GM18909 (cell line): ENCODE results near the gene ZNF432.
A peak's percentile ranks its signal among the peaks of the same experiment; 100 is the strongest.
"Not testable (repeated sequence)": the region's sequence is repeated elsewhere in the genome, so short reads cannot be mapped to it uniquely, and the experiment has no call there.

Experiments used
- ATAC-seq: cut with Tn5 transposase; IDR thresholded peaks from one replicate; pipeline ENCODE4 v1.9.1; 2021; ENCODE audit warnings: mild to moderate bottlenecking; ENCODE audit not compliant: unreplicated experiment, poor library complexity

ZNF432 gene

DNA sequence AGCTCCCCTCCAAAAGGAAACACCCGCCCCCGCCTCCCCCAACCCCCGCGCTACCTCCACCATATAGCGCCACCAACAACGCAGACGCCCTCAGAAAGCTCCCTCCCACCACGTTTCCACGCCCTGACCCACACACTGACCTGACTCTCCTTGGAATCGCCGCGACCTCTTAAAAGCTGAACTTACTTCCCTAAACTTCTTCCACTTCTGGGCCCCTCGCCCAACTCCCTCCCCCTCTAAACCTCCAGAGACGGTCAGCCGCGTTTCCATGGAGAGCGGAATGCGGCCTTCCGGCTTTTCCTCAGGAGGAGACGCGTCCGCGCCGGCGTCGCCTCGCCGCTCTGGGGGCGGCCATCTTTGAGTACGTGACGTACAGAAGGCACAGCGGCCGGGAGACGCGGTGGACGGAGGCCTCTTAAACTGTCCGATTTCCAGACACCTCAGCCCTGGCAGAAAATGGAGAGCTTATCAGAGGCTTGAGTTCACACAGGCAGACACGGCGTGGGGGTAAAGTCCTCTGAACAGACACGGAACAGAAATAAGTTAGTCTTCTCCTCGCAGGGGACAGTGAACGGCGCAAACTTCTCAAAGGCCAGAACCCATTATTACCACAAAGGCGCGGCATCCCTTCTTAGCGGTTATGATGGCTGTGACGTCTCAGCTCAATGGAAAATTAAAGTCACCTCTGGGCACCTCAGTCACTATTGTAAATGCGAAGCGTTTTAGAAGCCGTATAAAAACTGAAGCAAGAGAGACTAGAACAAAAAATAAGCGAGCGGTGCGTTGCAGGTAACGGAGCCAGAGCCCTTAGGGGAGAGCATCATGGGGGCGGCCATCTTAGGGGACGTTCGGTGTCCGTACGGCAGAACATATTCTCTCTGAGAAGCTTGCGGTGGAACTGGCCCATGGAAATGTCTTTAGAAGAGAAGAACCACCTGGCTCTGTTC lies at the start of gene ZNF432:
TSS of gene ZNF432 (minus strand) at position 284 of the 947 bp plus-strand sequence. CDS start 1,970 bp downstream, outside the sequence.
- ATAC-seq = peak; percentile 91

DNA sequence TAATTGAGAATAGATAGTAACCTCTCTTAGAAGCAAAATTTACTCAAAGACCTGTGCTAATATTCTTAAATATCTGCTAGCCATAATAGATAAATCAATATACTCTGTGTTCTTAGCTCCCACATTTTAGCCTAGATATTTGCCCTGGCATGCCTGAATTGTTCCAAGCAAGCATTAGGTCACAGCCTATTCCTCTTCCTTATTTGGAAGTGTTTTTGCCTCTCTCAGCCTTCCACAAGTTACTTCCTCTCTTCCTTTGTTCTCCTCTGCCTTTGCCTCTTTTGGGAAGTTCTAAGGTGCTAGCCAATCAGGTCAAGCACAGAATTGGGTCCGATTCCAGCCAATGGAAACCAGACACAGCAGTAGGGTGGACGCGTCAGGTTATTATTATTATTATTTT lies 47.8 kb upstream of the ZNF432 start:
- ATAC-seq = not testable (repeated sequence)

DNA sequence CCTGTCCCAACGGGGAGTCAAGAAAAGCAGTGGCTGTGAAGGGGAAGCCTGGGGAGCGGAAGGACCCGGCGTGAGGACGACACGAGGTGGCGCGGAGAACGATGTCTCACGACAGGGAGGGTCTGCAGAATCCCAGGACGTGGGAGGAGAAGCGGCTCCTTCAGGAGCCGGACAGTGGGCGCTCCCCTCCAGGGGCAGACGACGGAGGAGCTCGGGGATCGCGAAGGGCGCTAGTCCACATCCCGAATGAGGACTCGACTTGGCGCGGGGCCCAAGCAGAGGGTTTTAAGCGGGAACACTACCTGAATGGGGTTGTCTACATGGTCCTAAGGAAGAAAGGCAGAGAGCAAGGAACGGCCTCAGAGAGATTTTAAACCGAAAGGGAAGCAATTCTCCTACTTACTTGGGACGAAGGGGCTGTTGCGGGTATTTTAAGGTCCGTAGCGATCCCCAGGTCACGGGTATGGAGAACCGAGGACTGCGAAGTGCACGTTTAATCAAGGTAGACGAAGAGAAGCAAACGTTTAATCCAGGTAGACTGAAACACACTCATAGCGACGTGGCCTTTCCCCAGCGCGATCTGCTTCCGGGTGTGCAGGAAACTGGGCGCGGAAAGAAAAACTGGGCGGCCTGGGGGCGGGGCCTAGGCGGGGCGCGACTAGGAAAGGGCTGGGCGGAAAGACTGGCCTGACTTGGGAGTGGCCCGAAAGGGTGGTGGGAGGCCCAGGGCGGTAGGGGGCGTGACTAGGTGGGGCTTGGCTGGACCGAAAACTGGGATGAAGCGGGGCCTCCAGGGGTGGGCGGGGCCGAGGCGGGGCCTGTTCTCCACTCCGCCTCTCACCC lies 46.8 kb upstream of the ZNF432 start, which contains the start of gene ZNF841:
TSS of gene ZNF841 (minus strand) at position 594 of the 843 bp plus-strand sequence. CDS start 10,964 bp downstream, outside the sequence.
- peak; percentile 93 for ATAC-seq

DNA sequence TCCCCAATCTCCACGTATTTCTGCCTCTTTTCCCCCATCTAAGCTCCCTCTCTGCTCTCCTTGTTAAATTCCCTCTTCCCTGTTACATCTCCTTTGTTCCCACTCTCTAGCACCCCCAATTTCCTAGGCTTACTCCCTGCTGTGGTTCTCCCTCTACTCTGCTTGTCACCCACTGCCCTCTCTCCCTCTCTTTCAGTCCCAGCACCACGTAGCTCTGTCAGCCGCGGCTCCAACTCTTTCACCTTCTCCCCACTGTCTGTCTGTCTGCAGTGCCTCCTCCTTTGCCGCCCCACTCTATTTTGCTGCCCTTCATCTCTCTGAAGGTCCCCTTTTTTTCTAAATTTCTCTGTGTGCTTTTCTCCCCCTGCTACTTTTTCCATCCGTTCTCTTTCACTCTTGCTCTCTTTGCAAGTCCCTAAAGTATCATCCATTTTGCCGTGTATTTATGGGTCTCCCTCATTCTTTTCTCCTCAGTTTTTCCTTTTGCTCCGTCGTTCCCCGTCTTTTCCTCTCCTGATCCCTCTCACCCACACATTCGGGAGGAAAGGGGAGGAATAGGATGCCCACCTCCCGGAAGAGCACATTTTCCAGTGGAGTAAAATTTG lies 46.0 kb upstream of the ZNF432 start:
- ATAC-seq = no peak

DNA sequence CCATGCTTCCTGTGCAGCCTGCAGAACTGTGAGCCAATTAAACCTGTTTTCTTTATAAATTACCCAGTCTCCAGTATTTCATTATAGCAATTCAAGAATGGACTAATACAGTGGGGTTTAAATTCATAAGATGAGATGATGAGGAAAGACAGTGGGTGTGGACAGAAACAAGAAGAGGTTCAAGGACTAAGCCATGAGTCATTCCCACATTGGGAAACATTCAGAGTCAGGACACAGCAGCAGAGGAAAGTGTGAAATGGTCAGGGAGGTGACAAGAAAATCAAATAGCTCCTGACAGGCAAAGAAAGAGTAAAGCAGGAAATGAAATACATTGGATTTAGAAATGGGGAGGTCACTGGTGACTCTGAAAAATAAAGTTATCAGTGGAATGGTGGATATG lies 37.8 kb upstream of the ZNF432 start:
- ATAC-seq = no peak

DNA sequence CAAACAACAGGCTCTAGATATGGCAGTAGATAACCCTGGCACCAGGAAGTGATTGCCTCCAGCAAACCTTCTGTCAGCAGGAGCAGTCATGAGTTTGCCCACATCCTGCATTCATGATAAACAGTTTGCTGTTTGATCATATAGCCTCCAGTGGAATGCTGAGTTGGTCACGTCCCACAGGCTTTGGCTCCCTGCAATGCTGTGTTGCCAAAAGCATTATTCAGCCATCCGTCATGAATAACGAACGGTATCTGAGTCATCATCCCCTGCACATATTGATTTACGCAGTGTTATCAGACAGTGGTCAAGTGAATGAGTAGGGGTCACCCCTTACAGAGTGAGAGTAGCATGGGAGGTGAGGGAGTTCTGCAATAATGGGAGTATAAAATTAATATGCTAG lies 21.9 kb upstream of the ZNF432 start:
- no peak for ATAC-seq

DNA sequence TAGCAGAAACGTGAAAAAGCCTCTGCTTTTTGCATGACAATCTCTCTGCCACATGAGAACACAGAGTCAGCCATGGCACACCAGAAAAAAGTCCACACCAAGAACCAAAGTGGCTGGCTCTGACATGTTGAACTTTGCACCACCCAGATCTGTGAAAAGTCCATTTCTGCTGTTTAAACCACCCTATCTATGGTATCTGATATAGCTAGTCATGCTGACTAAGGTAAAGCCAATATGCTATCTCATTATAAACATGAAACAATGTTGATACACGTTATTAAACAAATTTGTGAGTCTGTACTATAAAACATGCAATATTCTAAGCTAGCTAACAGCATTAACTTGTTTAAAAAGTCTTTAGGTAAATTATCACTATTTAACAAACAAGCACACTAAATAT lies 21.0 kb upstream of the ZNF432 start:
- ATAC-seq = no peak

DNA sequence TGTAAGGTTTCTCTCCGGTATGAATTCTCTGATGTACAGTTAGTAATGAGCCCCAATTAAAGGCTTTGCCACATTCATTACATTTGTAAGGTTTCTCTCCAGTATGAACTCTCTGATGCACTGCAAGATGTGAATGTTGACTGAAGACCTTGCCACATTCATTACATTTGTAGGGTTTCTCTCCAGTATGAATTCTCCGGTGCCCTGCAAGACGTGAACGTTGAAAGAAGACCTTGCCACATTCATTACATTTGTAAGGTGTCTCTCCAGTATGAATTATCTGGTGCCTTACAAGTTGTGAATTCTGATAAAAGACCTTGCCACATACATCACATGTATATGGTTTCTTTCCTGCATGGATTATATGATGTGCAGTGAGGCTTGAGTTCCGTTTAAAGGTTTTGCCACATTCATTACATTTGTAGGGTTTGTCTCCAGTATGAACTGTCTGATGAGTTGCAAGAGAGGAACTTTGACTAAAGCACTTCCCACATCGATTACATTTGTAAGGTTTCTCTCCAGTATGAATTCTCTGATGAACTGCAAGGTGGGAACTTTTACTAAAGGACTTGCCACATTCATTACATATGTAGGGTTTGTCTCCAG lies 17.7 kb upstream of the ZNF432 start:
- no peak for ATAC-seq

DNA sequence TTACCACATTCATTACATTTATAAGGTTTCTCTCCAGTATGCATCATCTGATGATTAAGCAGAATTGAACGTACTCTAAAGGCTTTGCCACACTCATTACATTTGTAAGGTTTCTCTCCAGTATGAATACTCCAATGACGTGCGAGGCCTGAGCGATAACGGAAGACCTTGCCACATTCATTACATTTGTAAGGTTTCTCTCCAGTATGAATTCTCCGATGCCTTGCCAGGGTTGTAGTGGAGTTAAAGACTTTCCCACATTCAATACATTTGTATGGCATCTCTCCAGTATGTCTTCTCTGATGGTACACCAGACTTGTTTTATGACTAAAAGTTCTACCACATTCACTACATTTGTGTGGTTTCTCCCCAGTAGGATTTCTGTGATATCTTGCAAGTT lies 16.8 kb upstream of the ZNF432 start:
- ATAC-seq = no peak

DNA sequence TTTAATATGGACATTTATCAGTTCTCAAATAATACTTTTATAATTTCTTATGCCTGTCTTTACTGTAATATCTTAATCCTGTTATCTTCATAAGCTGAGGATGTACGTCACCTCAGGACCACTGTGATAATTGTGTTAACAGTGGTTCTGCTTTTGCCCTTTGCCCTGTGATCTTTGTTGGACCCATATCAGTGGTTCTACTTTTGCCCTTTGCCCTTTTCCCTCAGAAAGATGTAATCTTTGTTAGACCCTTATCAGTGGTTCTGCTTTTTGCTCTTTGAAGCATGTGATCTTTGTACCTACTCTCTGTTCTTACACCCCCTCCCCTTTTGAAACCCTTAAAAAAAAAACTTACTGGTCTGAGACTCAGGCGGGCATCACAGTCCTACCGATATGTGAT lies 7.8 kb upstream of the ZNF432 start:
- ATAC-seq = not testable (repeated sequence)

DNA sequence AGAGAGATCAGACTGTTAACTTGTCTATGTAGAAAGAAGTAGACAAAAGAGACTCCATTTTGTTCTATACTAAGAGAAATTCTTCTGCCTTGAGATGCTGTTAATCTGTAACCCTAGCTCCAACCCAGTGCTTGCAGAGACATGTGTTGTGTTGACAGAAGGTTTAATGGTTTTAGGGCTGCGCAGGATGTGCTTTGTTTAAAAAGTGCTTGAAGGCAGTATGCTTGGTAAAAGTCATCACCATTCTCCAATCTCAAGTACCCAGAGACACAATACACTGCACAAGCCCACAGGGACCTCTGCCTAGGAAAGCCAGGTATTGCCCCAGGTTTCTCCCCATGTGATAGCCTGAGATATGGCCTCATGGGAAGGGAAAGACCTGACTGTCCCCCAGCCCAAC lies 3.1 kb upstream of the ZNF432 start:
- not testable (repeated sequence) for ATAC-seq

DNA sequence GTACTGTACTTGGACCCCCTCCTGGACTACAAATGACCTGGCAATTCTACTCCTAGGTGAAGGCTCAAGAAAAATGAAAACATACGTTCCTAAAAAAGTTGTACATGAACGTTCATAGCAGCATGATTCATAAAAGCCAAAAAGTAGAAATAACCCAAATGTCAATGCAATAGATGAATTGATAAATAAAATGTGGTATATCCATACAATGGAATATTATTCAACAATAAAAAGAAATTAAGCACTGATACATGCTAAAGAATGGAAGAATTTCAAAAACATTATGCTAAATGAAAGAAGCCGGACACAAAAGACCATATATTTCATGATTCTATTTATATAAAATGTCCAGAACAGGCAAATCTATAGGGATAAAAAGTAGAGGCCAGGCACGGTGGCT lies 9.5 kb downstream of the ZNF432 start:
- no peak for ATAC-seq

DNA sequence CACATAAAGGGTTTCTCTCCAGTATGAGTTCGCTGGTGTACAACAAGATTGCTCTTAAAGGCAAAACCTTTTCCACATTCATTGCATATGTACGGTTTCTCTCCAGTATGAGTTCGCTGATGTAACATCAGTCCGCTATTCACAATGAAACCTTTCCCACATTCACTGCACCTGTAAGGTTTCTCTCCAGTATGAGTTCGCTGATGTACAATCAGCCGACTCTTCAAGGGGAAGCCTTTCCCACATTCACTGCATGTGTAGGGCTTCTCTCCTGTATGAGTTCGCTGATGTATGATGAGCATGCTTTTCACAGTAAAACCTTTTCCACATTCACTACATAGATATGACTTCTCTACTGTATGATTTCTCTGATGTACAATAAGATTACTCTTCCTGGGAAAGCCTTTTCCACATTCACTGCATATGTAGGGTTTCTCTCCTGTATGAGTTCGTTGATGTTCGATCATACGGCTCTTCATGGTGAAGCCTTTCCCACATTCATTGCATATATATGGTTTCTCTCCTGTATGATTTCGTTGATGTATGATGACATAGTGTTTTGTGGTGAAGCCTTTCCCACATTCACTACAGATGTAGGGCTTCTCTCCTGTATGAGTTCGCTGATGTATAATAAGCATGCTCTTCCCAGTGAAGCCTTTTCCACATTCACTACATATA lies 14.4 kb downstream of the ZNF432 start:
- ATAC-seq = no peak

DNA sequence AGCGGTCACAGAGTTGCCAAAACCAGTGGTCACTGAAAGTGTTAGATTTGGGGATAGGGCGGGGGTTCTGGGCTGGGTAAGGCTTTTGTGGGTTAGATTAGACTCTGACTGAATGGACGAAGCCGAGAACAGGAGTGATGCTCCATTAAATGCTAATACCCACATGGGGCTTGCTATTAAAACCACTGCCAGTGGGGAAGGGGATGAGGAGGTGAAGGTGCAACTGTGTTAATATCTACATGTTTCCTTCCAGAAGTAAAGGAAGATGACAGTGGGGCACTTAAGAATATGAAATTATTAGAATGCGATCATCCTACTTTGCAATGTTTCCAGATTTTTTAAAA lies 19.9 kb downstream of the ZNF432 start:
- peak; percentile 30 for ATAC-seq

DNA sequence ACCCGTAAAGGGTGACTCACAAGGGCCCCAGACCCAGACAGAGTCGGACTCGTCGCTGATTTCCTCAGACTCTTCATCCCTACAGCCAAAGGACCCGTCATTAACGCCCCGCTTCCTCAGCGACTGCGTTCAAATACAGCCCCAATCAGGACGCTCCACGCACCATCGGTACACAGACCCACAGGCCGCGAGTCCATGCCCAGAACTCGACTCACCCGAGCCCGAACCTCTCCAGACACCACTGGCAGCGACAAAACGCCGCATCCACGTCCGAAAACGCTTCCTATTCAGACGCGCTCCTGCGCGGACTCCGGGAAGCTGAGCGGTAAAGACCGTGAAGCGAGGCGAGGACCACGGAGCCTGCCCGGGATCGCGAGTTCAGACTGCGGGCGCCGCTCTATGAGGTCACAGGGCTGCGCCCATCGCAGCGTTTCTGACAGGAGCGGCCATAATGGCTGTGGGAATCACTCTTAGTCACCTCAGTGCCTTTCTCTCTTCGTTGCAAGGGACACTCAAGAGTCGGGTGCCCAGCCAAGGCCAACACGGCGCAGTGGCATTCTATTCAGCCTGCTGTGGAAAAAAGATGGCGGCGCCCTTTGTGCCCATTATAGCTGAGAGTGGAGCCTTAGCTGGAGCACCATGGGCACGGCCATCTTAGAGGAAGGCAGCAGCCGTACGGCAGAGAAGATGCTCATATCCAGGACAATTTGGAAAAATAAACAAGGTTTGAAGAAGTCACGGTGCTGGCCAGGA lies 20.4 kb downstream of the ZNF432 start, which contains the start of gene ZNF614:
TSS of gene ZNF614 (minus strand) at position 353 of the 753 bp plus-strand sequence. CDS start 2,634 bp downstream, outside the sequence.
- peak; percentile 85 for ATAC-seq

DNA sequence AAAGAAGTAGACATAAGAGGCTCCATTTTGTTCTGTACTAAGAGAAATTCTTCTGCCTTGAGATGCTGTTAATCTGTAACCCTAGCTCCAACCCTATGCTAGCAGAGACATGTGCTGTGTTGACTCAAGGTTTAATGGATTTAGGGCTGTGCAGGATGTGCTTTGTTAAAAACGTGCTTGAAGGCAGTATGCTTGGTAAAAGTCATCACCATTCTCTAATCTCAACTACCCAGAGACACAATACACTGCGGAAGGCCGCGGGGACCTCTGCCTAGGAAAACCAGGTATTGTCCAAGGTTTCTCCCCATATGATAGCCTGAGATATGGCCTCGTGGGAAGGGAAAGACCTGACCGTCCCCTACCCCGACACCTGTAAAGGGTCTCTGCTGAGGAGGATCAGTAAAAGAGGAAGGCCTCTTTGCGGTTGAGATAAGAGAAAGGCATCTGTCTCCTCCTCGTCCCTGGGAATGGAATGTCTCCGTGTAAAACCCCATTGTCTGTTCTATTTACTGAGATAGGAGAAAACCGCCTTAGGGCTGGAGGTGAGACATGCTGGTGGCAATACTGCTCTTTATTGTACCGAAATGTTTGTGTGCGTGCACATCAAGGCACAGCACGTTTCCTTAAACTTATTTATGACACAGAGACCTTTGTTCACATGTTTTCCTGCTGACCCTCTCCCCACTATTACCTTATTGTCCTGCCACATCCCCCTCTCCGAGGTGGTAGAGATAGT lies 22.2 kb downstream of the ZNF432 start:
- not testable (repeated sequence) for ATAC-seq

DNA sequence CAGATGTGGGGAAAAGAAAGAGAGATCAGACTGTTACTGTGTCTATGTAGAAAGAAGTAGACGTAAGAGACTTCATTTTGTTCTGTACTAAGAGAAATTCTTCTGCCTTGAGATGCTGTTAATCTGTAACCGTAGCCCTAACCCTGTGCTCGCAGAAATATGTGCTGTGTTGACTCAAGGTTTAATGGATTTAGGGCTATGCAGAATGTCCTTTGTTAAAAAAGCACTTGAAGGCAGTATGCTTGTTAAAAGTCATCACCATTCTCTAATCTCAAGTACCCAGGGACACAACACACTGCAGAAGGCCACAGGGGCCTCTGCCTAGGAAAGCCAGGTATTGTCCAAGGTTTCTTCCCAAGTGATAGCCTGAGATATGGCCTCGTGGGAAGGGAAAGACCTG lies 24.2 kb downstream of the ZNF432 start:
- not testable (repeated sequence) for ATAC-seq

DNA sequence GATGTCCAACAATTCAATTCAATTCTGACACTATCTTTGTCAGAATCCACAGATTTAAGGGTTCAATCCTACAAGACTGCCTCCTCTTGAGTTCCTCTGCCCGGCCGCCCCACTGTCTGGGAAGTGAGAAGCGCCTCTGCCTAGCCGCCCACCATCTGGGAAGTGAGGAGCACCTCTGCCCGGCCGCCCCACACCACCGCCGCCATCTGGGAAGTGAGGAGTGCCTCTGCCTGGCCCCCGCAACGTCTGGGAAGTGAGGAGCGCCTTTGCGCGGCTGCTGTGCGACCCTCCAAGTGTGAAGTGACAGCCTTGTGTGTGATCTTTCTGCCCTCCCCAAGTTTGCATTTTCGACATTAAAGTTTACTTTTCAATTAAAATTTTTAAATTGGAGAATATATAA lies 26.4 kb downstream of the ZNF432 start:
- ATAC-seq = no peak
